HG03039 (cell line): ENCODE data around the gene PDE4D.

Experiments used
- ATAC-seq: cut with Tn5 transposase; IDR thresholded peaks from one replicate; pipeline ENCODE4 v1.9.1; 2021; ENCODE audit warnings: mild to moderate bottlenecking, moderate library complexity; ENCODE audit not compliant: unreplicated experiment

The PDE4D gene

DNA sequence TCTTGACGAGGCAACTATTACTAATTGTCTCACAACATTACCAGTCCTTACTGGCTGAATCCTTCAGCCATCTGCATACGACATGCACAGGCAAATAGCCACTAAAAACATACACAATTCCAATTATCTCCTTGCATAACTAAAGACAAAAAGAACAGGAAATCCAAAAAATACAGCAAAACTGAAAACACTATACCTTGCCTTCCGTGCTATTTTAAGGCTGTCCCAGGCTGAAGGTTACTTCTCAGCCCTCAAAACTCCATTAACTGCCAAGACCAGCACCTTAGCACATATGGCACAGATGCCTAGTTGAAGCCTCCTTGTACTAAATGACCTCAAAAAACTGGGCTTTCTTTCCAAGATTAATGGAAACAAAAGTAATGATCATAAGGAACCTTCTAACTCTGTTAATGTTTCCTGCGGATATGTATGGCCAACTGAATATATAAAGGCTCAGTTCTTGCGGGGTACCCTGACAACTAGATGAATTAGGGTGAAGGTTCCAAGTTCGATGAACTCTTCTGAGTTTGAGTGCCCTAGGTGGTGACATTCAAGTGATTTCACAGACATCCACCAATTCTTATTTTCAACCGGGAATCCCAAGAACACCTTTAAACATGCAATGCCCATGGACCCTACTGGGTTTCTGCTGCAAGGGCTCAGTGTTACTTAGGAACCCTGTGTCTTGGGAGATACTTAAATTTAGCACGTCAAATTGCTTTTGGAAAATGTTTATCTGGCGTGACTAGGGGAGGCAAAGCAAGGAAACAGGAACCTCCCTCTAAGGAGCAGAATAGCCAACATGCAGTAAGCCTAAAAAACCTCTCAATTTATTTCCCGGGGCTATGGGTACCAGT is 855.4 kb downstream of the PDE4D start:
- no peak for ATAC-seq

DNA sequence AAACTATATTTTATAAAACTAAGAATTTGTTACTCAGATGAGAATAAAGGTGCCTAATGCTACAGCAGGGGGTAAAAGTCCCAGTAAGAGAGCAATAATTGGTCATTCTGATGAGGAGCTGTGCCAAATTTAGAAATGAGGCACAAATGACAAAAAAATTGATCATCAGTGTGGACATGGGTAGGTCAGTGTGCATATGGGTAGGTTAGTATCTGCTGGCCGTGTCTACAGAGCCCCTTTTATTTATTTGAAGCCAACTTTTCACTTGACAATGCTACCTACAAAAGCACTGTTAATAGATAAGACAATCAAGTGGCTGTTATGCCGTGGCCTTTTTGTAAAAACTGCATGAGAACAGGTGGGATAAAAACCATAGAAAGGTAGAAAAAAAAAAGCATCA is 856.1 kb downstream of the PDE4D start:
- ATAC-seq: no peak

DNA sequence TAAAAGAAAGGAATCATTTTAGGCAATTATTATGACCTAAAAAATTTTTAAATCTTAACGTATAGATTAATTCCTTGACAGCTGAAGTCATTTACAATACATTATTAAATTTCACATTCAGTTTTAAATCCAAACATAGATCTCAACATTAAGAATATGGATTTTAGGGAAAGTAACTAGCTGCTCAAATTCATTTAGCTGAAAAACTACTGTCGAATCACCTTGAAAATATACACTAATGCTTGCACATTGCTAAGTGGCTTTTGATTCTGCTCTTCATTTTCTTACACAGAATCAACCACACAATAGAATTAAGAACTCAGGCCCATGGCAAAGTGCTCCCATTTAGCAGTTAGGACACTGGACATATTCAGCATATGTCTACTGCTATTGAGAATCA is 856.5 kb downstream of the PDE4D start:
- no peak for ATAC-seq

DNA sequence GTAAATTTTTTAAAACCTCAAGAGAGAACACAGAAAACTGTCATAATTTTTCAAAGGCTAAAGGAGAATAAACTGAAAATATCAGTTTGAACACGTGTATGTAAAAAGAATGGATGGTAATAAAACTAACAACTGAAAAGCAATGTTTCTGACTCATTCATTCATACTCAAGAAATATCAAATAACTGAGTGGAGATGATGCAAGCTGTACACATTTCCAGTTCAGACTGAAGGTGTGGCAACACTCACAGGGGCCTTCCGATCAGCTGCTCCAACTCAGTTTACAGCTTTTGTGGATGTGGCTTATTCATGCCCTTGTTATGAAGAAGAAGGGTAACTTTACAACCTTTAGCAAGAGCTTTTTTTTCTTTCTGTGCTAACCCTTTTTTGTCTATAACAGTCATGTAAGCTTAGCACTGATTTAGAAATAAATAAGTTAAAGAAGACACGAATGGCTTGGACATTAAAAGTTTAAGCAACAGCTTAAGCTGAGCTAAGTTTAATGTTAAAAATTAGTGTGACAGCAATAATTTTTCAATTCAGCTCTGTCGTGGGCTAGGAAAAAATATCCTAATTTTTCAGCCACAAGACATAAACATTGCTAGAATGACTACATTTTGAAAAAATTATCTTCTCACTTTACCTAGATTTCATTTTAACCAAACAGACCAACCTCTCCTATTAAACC is 857.1 kb downstream of the PDE4D start:
- no peak for ATAC-seq

DNA sequence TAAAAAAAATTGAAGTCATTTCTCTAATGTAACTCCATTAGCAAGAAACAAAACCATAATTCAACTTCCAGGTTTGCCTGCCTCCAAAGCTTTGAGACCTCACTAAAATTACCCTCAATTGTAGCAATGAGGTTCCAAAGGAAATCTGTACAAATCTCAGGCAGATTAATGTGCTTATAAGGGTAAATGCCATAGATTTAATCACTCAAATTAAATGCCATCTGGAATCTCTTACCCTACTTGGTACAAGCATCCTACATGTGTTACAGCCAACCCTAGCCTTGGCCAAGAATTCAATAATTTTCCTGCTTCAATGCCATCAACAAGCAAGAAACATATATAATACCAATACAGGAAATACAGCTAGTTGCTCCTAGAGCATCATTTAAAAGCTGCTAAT is 857.8 kb downstream of the PDE4D start:
- no peak for ATAC-seq

DNA sequence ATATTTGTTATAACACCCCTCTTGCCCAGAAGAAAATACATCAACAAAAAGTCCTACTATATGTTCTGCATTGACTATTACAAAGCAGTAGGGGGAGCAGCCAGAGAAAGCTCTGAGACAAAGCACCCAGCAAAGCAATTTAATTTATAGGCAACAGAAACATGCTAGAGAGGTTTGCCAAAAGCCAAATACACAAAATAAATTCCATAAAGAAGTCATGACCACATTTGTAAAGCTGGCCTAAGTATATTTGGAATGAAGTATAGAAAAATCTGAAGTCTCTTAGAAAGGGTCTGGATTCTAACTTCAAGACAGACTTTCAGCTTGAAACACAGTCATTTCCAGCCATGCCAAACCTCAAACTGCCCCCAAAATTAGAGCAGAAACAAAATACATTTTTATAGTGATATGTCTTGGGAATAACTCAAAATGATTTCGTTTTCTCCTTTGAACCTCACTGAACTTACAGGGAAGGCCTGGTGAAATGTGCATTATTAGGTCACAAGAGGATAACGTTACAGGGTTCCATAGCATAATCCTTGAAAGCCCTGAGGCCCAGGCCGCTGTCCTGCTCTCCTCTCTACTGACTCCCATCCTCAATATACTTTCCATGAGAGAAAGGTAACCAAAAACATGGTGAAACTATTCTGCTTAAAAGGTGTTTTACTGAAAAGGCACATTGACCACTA is 858.9 kb downstream of the PDE4D start:
- no peak for ATAC-seq

DNA sequence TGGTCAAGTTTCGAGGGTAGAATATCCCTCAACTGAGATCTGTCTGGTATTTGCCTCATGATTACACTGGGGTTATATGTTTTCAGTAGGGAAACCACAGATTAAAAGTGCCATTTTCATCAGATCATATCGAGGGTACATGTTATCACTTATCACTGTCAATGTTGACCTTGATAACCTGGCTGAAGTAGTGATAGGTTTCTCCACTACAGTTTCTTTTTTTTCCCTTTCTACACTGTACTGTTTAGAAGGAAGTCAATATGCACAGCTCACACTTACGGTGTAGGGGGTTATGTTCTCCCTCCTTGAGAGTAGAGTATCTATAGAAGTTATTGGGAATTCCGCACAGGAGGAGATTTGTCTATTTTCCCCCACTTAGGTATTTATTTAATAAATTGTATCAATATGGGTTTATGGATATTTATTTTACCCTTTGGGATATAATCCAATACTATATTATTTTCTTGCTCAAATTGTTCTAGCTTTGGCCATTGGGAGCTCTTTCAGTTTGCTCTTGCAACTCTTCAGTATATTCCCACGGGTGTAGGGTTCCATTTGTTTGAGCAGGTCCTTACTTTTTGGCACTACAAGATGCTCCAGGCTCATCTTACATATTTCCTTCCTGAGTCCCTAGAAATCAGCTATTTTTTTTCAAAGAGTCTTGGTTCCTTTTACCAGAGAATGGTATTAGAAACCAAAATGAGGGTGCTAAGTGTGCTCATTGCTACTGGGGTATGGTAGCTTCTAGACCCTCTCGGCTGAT is 866.2 kb downstream of the PDE4D start:
- ATAC-seq: no peak

DNA sequence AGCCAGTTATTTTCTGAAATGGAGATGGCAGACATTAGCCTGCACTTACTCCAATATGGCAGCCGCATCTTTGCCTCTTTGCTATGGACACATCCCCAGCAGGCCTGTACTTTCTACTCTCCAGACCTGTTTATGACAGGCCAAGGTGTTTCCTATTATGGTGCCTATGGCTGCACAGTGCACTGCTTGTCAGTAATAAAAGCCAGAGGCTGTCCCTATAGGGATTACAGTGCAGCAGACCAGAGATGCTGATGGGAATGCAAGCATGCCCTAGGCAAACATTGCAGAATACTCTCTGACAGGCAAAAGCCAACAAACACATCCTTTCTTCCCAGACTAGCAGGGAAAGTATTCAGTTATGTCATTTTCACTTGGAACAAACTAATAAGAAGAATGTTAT is 867.8 kb downstream of the PDE4D start:
- no peak for ATAC-seq

DNA sequence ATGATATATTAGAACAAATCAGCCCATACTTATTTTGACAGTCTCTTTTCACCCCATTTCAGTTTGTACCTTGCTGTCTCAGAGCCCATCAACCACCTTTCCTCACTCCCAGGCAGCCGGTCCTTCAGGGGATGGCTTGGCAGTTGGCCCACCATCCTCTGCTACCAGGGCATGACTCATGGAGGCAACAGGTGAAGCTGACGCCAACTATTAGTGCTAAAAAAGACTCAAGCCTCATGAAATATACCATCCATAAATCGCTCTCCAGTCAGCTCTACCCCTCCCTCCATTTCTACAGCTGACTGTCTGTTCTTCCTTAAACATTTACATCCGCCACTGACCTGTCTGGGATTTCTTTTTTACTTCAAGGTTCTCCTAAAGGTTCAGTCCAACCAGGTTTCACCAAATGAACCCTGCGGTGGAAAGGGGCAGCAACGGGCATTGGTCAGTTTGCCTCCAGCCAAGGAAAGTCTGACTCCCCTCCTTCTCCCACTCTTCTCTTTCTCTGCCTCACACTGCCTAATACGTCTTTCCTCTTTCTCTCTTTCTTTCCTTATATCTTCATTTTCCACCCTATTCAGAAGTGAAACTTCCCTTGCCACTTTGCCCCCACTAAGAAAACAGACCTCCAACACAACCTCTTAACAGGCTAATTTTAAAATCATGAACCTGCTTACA is 871.5 kb downstream of the PDE4D start:
- no peak for ATAC-seq

DNA sequence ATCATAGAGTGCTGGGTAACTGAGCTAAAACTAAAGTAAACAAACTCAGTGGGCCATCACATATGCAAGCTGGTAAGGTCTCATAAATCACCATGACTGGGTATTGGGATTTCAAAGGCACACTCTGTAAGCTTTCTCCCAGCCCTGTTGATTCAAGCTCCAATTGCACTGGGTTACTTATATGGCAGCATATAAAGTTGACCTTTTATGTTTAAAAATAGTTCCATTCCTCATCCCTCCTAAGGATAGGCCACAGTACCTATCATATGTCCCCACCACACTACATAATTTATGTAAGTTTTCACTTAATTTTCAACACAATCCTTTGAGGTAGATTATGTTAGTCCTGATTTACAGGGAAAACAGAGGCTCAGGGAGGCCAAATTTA is 872.2 kb downstream of the PDE4D start:
- ATAC-seq: no peak

DNA sequence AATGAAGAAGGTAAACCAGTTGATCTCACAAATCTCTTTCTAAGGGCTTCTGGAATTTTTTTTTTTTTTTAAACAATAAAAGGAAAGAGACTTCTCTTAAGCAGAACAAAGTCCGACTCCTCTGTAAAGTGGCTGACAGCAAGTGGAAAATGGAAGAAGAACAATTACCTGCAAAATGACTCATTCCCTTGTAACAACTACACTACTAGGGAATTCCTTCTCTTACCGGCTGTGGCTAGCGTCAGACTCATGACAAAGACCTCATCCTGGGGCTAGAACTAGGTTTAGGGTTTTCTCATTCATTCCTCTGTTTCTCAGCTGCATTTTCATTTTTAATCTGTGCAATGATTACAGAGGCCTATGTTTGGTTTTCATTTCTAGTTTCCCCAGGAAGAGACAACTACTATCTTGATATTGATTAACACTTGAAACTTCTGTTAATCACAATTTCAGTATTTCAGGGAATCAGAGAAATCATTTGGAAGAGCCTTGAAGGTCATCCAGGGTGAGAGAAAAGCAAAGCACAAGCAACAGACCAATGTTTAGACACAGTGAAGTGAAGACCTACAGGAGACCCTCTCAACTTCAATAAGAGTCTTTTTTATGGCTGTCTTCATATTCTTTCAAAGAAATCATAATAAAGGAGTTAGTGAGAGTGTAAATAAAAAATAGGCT is 872.8 kb downstream of the PDE4D start:
- ATAC-seq: no peak

DNA sequence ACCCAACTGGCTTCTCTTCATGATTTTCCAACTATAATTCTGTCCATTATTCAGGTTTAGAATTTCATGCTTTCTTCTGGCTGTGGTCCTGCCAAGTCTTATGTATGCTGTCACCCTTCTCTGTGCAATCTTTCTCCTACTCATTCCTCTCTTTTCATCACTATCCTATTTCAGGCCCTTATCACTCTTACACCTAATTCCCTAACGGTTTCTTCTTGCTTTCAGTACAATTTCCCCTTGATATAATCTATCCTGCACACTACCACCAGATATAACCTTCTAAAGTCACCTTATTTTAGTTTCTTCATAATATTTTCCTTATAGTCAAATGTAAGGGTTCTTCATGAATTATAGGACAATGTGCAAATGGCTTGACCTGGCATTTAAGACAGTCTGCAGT is 874.4 kb downstream of the PDE4D start:
- ATAC-seq: no peak

DNA sequence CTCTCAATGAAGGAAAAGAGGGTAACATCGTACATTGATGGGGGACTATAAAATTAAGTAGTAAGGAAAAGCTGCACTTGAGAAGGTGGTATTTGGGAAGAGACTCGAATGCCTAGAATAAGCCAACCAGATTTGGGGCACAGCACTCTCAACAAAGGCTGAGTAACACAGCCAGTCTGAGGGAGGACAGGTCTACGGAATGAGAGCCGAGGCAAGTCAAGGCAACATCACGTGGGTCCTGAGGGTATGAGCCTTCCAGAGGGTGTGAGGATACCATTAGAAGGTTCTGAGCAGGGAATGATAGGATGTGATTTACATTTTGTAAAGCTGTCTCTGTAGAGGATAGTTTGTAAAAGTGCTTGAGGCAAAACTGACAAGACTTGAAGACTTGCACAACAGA is 876.6 kb downstream of the PDE4D start:
- no peak for ATAC-seq

DNA sequence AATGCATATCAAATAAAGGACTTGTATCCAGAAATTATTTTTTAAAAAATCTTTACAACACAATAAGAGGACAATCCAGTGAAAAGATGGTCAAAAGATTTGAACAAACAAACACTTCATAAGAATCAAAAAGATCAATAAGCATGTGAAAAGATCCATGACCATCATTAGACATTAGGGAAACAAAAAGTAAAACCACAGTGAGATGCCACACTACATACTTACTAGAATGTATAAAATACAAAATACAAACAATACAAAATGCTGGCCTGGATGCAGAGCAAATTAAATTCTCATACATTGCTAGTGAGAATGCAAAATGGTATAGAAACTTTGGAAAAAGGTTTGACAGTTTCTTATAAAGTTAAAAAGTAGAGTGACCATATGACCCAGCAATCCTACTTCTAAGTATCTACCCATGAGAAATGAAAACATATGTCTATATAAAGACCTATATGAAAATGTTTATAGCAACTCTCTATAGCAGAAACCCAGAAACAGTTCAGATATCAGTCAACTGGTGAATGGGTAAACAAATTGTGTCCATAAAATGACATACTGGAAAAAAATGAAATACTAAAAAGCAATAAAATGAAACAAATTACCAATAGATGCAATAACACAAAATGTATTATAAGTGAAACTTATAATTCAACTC is 884.6 kb downstream of the PDE4D start:
- ATAC-seq: no peak

DNA sequence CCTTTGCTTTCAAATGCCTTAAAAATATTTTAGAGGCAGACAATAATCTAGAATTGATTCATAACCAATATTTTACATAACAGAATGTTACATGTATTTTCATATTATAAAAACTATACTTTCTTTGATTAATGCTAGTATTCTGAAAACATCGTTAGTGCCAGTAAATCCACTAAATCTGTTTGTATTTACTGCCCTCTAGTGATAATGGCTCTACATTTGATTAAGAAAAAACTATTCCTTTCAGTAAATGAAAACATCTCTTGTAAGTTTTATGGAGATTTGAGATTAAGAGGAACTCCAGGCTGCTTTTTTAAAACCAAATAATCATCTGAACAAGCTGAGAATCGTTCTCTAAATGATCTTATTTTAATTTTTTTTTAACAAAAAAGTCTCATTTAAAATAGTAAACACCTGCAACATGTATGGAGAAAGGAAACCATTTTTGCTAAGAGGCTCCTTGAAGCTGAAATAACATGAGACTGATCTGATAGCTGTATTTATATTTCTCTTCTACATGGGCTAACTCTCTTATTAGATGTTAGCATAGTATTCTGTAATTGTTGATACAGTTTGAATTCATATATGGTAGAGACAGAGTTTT is 886.0 kb downstream of the PDE4D start:
- ATAC-seq: no peak

DNA sequence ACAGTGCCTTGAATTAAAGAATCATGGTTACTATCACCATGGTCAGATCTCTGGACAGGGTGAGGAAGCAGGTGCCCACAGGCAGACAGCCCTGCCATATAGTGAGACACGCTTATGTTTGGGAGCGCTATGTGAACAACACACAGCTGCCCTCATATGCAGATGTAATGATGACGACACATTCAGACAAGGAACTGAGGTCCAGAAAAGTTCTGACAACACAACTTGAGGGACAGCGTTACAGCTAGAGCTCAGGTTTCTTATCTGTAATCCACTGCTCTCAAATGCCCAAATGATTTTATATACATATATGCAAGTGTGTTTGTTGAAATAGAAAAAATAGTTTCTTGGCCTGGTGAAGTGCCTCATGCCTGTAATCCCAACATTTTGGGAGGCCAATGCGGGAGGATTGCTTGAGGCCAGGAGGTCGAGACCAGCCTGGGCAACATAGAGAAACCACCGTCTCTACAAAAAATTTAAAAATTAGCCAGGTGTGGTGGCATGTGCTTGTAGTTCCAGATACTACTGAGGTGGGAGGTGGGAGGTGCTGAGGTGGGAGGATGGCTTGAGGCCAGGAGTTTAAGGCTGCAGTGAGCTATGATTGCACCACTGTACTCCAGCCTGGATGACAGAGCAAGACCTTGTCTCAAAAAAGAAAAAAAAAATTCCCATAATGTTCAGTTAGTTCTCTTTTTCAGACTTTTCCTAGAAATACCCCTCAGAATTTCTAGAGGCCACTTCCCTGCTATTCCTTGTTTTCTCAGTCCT is 887.4 kb downstream of the PDE4D start:
- no peak for ATAC-seq

DNA sequence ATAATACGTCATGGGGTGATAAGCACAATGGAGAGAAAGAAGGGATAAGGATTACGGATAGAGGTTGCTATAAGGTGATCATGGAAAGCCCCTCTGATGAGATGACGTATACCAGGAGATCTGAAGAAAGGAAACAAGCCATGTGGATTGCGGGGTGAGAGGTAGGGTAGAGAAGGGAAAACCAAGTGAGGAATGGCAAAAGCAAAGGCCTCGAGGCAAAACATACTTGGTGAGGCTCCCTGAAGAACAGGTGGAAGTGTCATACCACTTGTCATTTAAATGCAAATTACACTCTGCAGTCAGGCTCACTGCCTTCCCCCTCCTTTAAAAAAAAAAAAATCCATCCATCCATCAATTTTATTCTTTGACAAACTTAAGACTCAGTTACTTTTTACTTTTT is 889.9 kb downstream of the PDE4D start:
- ATAC-seq: no peak

DNA sequence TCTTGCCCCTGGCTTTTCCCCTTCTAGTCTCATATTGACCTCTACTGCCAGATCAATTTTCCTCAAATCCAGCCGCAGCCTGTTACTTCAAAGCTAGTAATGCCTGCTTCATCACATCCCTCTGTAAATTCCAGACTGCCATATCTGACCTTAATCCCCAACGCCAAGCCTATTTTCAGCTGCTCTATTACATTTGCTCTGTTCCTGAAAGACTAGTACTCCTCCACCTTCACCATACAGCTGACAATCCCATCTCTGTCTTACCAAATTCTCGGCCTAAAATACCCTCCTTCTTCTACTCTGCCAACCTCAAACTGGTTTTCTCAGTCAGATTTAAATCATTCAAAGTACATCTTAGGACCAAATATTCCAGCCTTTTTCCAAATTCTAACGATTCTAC is 890.4 kb downstream of the PDE4D start:
- no peak for ATAC-seq
